Putamen (tissue), 1 donor: Measurements from ENCODE around the gene UBE2G1.
"Not testable (repeated sequence)": the region's sequence is repeated elsewhere in the genome, so short reads cannot be mapped to it uniquely, and the experiment has no call there.

Experiments used
- DNase-seq: peaks from one replicate; pipeline ENCODE4 v3.0.0-alpha.2; 2016; ENCODE audit warnings: low spot score

UBE2G1 gene

DNA sequence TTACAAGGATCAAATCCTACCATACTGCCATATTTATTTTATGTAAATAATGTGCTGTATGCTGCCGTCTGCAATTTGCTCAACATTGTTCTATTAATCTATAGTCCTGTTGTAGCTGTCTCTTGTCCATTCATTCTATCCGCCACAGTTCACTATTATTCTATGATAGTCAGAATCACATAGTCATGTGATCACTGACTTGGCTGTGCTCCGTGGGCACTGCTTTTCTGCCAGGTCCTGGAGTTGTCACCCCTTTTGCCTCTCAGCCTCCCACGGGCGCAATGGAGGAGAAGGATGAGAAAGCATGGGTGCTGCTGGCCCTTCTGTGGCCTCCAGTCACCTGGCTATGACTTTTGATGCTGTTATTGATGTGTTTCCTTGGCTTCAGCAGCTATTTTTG is 65.4 kb downstream of the UBE2G1 start:
- peak; percentile 81 for DNase-seq

DNA sequence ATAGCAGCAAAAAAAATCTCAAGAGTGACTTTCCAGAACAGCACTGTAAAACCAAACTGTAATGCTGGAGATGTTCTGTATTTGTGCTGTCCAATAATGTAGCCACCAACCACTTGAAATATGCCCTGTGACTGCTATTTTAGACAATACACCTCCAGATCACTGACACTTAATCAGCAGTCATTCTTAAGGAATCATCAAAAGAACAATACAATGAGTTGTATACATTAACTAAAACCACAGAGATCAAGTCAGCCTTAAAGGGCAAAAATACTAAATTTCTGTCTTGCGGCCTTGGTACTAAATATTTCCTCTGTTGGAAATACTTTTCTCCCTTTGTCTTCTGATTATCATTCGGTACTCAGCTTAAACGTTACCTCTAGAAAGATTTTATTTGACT is 69.1 kb downstream of the UBE2G1 start:
- no peak for DNase-seq

- no peak for DNase-seq
Observed at GRCh38 chr17:4295686-4296085, 70.8 kb downstream of the UBE2G1 start.

DNA sequence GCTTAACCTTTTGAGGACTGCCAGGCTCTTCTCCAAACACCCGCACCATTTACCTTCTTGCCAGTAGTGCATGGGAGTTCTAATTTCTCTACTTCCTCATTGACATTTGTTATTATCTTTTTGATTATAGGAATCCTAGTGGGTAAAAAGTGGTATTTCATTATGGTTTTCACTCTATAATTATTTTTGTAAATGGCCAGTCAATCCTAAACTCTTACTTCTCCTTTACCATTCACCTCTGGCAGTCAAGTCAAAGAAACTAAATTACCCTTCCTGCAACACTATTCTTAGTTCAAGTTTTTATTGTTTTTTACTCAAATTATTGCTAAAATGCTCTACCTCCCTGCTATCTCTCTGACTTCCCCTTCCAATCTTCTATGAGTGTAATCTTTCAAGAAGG is 72.9 kb downstream of the UBE2G1 start:
- DNase-seq = no peak

DNA sequence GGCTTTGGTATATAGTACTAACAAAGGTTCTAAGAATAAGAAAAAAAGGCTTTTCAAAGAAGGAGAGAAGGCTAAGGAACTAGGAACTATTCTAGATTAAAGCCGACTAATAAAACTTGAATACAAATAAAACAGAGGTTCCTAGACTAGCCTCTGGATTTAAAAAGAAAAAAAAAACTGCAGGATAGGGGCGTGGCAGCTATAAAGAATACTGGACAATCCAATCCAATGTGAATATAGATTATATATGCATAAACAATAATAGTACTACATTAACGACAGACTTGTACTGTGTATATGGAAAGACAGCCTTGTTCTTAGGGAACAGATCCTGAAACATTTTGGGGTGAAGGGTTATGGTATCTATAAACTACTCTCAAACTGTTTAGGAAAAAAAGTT is 78.8 kb downstream of the UBE2G1 start:
- no peak for DNase-seq

DNA sequence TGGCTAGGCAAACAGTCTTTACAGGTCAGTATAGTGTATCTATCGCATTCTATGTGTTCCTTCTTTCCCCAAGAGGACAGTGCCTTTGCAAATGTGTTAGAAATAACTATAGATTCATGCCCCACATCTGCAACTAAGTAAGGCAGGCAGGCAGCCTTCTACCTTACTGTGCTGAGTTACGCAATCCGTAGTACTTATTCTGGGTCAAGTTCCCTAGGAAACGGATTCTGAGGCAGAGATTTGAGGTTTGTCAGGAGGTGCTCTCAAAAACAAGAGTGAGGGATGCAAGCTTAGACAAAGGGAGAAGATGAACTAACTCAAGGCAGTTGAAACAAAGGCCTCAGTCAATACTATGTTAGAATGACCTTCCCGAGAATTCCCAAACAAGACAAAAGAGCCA is 90.0 kb downstream of the UBE2G1 start:
- peak; percentile 58 for DNase-seq

DNA sequence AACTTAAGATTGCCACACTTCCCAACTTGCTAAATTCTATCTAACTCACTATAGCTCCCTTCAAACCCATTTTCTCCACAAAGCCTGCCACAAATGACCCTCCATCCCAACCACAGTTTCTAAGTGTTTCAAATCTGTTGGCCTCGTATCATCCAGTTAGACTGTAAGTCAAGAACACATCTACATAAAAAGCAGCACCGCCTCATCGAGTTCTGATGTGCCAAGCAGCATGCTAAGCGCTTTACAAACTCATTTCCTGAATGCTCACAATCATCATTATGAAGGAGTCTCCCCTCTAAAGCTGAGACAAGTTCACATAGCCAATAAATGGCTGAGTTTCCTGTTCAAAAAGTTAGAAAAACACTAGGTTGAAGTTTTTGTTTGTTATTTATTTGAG is 93.5 kb downstream of the UBE2G1 start:
- DNase-seq = no peak

DNA sequence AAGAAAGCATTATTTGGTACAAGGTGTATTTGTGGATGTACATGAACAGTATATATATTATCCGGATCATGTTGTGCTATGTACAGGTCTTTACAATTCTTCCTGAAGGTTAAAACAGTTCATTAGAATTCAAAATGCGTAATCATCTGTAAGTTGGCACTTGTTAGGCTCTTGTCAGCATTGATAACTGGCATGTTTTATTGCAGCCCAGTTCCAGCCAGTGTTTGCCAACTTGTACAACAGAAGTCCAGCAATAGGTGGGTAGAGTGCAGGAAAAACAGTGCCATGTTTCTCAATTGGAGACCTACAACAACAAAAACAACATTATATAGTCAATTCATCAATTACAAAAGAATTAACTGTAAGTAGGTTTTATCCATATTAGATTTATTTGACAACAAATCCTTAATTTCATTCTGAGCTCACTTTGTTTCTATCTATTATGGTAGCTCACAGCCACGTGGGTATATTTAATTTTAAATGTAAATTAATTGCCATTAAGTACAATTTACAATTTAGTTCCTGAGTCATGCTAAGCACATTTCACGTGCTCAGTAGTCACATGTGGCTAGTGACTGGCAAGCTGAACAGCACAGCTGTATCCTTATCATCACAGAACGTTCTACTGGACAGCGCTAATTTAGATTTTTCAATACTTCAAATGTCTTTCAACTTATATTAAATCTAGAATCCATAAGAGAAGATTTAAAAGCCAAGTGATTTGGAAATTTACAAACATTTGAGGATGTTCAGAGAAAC is 94.1 kb downstream of the UBE2G1 start:
- DNase-seq = no peak

- no peak for DNase-seq
Observed at GRCh38 chr17:4270736-4271135, 95.7 kb downstream of the UBE2G1 start.

DNA sequence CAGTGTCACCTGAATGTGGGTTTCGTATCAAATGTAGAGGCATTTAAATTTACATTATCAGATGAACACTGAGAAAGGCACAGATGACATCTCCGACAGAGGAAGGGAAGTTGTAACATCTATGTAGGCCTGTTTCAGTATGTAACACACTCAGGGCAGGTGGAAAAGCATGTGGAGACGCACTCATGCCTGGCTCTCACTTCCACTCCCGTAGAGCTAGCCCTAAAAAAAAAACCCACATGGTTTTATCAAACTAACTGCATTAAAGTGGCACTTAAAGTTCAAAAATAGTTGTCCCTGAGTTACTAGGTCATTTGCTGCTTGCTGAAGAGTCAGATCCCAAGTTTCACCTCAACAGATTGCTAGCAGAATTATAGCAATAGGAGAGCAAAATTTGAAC is 96.6 kb downstream of the UBE2G1 start:
- DNase-seq = no peak

- no peak for DNase-seq
Observed at GRCh38 chr17:4267402-4267801, 99.1 kb downstream of the UBE2G1 start.

DNA sequence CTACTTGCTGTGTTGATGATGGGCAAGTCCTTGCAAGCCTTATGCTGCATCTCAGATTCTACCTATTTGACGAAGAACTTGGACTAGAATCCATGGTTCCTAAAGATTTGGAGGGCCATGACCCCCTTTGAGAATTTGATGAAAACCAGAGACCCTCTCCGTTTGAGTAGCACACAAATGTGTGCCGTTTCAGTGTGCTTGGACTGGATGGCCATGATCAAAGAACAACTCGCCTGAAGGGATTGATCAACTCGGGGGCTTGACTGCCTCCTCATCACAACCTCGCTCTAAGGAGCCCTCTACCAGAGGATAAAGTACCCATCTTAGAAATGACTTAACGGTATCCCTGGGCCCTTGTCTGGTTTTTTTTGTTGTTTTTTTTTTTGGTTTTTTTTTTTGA is 99.9 kb downstream of the UBE2G1 start:
- DNase-seq = no peak

GRCh38 chr17:4263282-4264215 is 102.9 kb downstream of the UBE2G1 start, which contains the start of gene ANKFY1:
Gene ANKFY1 (minus strand): TSS chr17:4263979. CDS start chr17:4263941, 38 bp downstream.
- peak; percentile 93 for DNase-seq

- DNase-seq = no peak
Observed at GRCh38 chr17:4262703-4263102, 103.8 kb downstream of the UBE2G1 start.

GRCh38 chr17:4261452-4261851 is 105.0 kb downstream of the UBE2G1 start:
- no peak for DNase-seq

DNA sequence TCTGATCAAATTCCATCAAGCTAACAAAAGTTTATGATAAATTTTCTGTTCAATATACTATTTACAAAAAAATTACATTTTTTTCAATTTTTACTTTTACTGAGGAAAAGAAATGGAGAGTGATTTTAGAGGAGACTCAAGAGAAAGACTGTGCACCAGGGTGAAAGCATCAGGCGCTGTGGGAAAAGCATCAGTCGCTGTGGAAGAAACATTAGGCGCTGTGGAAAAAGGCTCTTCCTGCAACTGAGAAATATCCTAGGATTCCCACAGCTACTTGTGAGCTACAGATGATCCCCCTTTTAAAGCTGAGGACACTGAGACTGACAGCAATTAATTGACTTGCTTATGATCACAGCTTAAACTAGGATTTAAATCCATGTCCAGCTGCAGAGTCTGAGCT is 107.6 kb downstream of the UBE2G1 start:
- no peak for DNase-seq

- DNase-seq = no peak
Observed at GRCh38 chr17:4256952-4257351, 109.5 kb downstream of the UBE2G1 start.

- not testable (repeated sequence) for DNase-seq
Observed at GRCh38 chr17:4255271-4255670, 111.2 kb downstream of the UBE2G1 start.

- no peak for DNase-seq
Observed at GRCh38 chr17:4250887-4251286, 115.6 kb downstream of the UBE2G1 start.

- no peak for DNase-seq
Observed at GRCh38 chr17:4249452-4250029, 116.9 kb downstream of the UBE2G1 start.

- no peak for DNase-seq
Observed at GRCh38 chr17:4248504-4249277, 117.8 kb downstream of the UBE2G1 start.

DNA sequence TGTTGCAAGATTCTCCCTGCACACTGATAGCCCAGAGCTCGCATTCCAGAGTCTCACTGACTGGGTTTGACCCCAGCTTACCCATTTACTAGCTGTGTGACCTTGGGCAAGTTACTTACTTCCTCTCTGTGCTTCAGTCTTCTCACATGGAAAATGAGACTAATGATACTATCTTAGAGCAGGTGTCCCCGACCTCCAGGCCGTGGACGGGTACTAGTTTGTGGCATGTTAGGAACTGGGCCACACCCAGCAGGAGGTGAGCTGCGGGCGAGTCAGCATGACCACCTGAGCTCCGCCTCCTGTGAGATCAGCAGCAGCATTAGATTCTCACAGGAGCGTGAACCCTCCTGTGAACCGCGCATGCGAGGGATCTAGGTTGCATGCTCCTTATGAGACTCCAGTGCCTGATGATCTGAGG is 118.5 kb downstream of the UBE2G1 start:
- no peak for DNase-seq
